ENCODE measurements around the gene RTL5.

DNA sequence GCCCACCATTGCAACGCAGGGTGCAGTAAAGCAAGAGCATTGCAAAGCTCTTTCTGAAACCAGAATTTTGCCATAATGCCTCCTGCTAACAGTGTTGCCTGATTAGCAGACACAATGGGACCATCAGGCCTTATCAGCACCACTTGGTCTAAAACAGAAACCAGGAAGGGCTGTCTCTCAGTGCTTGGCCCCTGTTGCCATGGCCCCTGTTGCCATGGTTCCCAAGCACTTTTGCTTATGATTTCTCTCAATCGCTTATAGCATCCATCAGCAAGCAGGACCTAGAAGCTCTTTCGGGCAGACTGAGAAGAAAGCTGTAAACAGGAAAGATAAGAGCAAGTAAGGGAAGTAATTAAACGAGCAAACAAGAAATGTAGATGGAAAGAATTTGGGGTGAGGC lies 36.8 kb downstream of the RTL5 start:
- no peak for TF ChIP-seq TAF1 (IDR thresholded peaks at IDR 0.05; ENCODE audit: borderline replicate concordance, low read depth, low read length)
- TF ChIP-seq EP300 (IDR thresholded peaks at IDR 0.05; ENCODE audit: borderline replicate concordance in 1 of 2, control insufficient read depth in 1 of 2, low read depth in 2 of 2, low read length in 2 of 2) = no peak
- no peak for TF ChIP-seq ZNF622 (IDR thresholded peaks at IDR 0.05)
- TF ChIP-seq, protein P1, sequence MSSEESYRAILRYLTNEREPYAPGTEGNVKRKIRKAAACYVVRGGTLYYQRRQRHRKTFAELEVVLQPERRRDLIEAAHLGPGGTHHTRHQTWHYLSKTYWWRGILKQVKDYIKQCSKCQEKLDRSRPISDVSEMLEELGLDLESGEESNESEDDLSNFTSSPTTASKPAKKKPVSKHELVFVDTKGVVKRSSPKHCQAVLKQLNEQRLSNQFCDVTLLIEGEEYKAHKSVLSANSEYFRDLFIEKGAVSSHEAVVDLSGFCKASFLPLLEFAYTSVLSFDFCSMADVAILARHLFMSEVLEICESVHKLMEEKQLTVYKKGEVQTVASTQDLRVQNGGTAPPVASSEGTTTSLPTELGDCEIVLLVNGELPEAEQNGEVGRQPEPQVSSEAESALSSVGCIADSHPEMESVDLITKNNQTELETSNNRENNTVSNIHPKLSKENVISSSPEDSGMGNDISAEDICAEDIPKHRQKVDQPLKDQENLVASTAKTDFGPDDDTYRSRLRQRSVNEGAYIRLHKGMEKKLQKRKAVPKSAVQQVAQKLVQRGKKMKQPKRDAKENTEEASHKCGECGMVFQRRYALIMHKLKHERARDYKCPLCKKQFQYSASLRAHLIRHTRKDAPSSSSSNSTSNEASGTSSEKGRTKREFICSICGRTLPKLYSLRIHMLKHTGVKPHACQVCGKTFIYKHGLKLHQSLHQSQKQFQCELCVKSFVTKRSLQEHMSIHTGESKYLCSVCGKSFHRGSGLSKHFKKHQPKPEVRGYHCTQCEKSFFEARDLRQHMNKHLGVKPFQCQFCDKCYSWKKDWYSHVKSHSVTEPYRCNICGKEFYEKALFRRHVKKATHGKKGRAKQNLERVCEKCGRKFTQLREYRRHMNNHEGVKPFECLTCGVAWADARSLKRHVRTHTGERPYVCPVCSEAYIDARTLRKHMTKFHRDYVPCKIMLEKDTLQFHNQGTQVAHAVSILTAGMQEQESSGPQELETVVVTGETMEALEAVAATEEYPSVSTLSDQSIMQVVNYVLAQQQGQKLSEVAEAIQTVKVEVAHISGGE (CRISPR knock-in tag; IDR thresholded peaks at IDR 0.05) = no peak
- no peak for TF ChIP-seq ESRRA (IDR thresholded peaks at IDR 0.05; ENCODE audit: low read length)
- TF ChIP-seq, protein P2, sequence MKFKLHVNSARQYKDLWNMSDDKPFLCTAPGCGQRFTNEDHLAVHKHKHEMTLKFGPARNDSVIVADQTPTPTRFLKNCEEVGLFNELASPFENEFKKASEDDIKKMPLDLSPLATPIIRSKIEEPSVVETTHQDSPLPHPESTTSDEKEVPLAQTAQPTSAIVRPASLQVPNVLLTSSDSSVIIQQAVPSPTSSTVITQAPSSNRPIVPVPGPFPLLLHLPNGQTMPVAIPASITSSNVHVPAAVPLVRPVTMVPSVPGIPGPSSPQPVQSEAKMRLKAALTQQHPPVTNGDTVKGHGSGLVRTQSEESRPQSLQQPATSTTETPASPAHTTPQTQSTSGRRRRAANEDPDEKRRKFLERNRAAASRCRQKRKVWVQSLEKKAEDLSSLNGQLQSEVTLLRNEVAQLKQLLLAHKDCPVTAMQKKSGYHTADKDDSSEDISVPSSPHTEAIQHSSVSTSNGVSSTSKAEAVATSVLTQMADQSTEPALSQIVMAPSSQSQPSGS (IDR thresholded peaks at IDR 0.05; ENCODE audit: low read length) = no peak
- TF ChIP-seq BRCA1 (IDR thresholded peaks at IDR 0.05; ENCODE audit: low read depth, low read length) = no peak
- TF ChIP-seq ATF7 (IDR thresholded peaks at IDR 0.05; ENCODE audit: low read depth) = no peak

All from GM12878 (cell line).